Hepatocyte (in vitro differentiated cells): ENCODE measurements around the gene ERICH4. TPM values are rescaled to one million over a fixed set of nuclear protein-coding genes. Genes with fewer than 3 reads are reported as not detected.
A peak's percentile ranks its signal among the peaks of the same experiment; 100 is the strongest.

ENCODE experiments used
- DNase-seq: peaks from one replicate; pipeline ENCODE4 v3.0.0-alpha.2; 2016; ENCODE audit warnings: low spot score
- H2AFZ ChIP-seq: fragments of 200-600 bp; sonication (generic); 2 replicates; pipeline ENCODE4 v1.6.0; 2016; ENCODE audit warnings: antibody characterized with exemption, mild to moderate bottlenecking
- H3K27ac ChIP-seq: fragments of 200-600 bp; sonication (generic); 2 replicates; pipeline ENCODE4 v1.5.1; 2016; ENCODE audit warnings: mild to moderate bottlenecking
- H3K27me3 ChIP-seq: fragments of 200-600 bp; sonication (generic); 2 replicates; pipeline ENCODE4 v1.6.1; 2016
- H3K36me3 ChIP-seq: fragments of 200-600 bp; sonication (generic); replicated peaks from 2 replicates; pipeline ENCODE4 v1.5.1; 2016; ENCODE audit warnings: low read depth; ENCODE audit not compliant: insufficient read depth
- H3K4me1 ChIP-seq: fragments of 200-600 bp; sonication (generic); 2 replicates; pipeline ENCODE4 v1.5.1; 2016; ENCODE audit warnings: mild to moderate bottlenecking, moderate library complexity; ENCODE audit not compliant: insufficient read depth
- H3K4me2 ChIP-seq: fragments of 200-600 bp; sonication (generic); 2 replicates; pipeline ENCODE4 v1.6.0; 2016
- H3K4me3 ChIP-seq: fragments of 200-600 bp; sonication (generic); 2 replicates; pipeline ENCODE4 v1.5.1; 2016; ENCODE audit warnings: mild to moderate bottlenecking
- H3K79me2 ChIP-seq: fragments of 200-600 bp; sonication (generic); 2 replicates; pipeline ENCODE4 v1.6.0; 2017; ENCODE audit warnings: mild to moderate bottlenecking
- H3K9me2 ChIP-seq: fragments of 200-600 bp; sonication (generic); replicated peaks from 2 replicates; pipeline ENCODE4 v1.6.0; 2017; ENCODE audit warnings: mild to moderate bottlenecking; ENCODE audit not compliant: insufficient read depth
- H3K9me3 ChIP-seq: fragments of 200-600 bp; sonication (generic); 2 replicates; pipeline ENCODE4 v1.5.1; 2016; ENCODE audit warnings: low read depth, mild to moderate bottlenecking
- H4K20me1 ChIP-seq: fragments of 200-600 bp; sonication (generic); 2 replicates; pipeline ENCODE4 v1.6.0; 2016; ENCODE audit warnings: mild to moderate bottlenecking; ENCODE audit not compliant: insufficient read depth, poor library complexity, severe bottlenecking
- CTCF ChIP-seq: fragments of 200-600 bp; sonication (generic); IDR thresholded peaks from 2 replicates; pipeline ENCODE4 v1.5.1; 2016; ENCODE audit warnings: antibody characterized with exemption, mild to moderate bottlenecking; ENCODE audit not compliant: poor library complexity
- EZH2 ChIP-seq: fragments of 200-600 bp; sonication (generic); IDR thresholded peaks from 2 replicates; pipeline ENCODE4 v1.6.1; 2016; ENCODE audit warnings: antibody characterized with exemption, mild to moderate bottlenecking, borderline replicate concordance
- EZH2phosphoT487 ChIP-seq: fragments of 200-600 bp; sonication (generic); IDR thresholded peaks from one replicate; pipeline ENCODE4 v1.6.1; 2018; ENCODE audit warnings: antibody characterized with exemption, mild to moderate bottlenecking, low read depth, moderate library complexity; ENCODE audit not compliant: unreplicated experiment, severe bottlenecking
- whole genome bisulfite sequencing: methylation state at CpG from one replicate; pipeline ENCODE4 v1.1.6; 2016; ENCODE audit warnings: low lambda C conversion rate; ENCODE audit errors: missing lambda C conversion rate; 5-methylcytosine and 5-hydroxymethylcytosine counted together
- polyA plus RNA-seq: library from polyadenylated mRNA; unstranded; fragments of >200 nt; fragmentation: Nextera tagmentation; extraction: Ambion mirVana; gene quantifications from 2 replicates; pipeline ENCODE4 v1.2.1, GENCODE V29; 2016
- total RNA-seq: library from RNA; depleted of rRNA; stranded (reverse); fragments of >200 nt; gene quantifications from 2 replicates; pipeline ENCODE4 v1.2.3, GENCODE V29; 2014

Gene ERICH4
- total and polyA plus RNA-seq, 2 experiments from 2014 or later, result 2.3 to 4.3 TPM

GRCh38 chr19:41422955-41423354, 20.0 kb upstream of the ERICH4 start:
- Histone ChIP-seq H4K20me1 (no peaks in the 10 kb centered on the region), H3K4me2 (no peak overlapping the region), H3K27ac (no peak overlapping the region), H3K4me3 (no peak overlapping the region), H2AFZ (no peak overlapping the region), H3K36me3 (no peaks in the 10 kb centered on the region), H3K9me3 (no peaks in the 10 kb centered on the region), H3K4me1 (peaks cover 17% of the 10 kb centered on the region), H3K79me2 (peaks cover 30% of the 10 kb centered on the region), H3K27me3 (no peaks in the 10 kb centered on the region), H3K9me2 (no peaks in the 10 kb centered on the region)
- WGBS, result 97% methylated on average over 12 of the region's 12 CpGs
- DNase-seq, result no peak
- TF ChIP-seq EZH2phosphoT487 (no peak), EZH2 (no peak), CTCF (no peak)

- no peak overlapping the region for H3K4me3 ChIP-seq
- TF ChIP-seq EZH2, result no peak
- no peak for TF ChIP-seq CTCF
- no peak for TF ChIP-seq EZH2phosphoT487
- WGBS, result 91% methylated on average over 19 of the region's 21 CpGs
- H3K27ac ChIP-seq, result no peak overlapping the region
- no peak overlapping the region for H3K4me2 ChIP-seq
- DNase-seq, result no peak
- H4K20me1 ChIP-seq, result no peaks in the 10 kb centered on the region
- H3K36me3 ChIP-seq, result no peaks in the 10 kb centered on the region
- H3K9me3 ChIP-seq, result no peaks in the 10 kb centered on the region
- no peaks in the 10 kb centered on the region for H3K27me3 ChIP-seq
- peaks cover 41% of the 10 kb centered on the region for H3K79me2 ChIP-seq
- no peaks in the 10 kb centered on the region for H3K9me2 ChIP-seq
- peaks cover 25% of the 10 kb centered on the region for H3K4me1 ChIP-seq
- no peak overlapping the region for H2AFZ ChIP-seq
Measured at GRCh38 chr19:41424335-41425173, 18.4 kb upstream of the ERICH4 start.

GRCh38 chr19:41425174-41426115, 17.5 kb upstream of the ERICH4 start:
- no peaks in the 10 kb centered on the region for H4K20me1 ChIP-seq
- DNase-seq, result no peak
- peak overlapping the region; percentile 96 for H3K4me2 ChIP-seq
- WGBS, result 94% methylated on average over 28 of the region's 28 CpGs
- no peaks in the 10 kb centered on the region for H3K9me2 ChIP-seq
- peaks cover 25% of the 10 kb centered on the region for H3K4me1 ChIP-seq
- no peaks in the 10 kb centered on the region for H3K36me3 ChIP-seq
- H3K27ac ChIP-seq, result no peak overlapping the region
- H2AFZ ChIP-seq, result no peak overlapping the region
- H3K79me2 ChIP-seq, result peaks cover 41% of the 10 kb centered on the region
- H3K4me3 ChIP-seq, result no peak overlapping the region
- TF ChIP-seq EZH2phosphoT487 (no peak), EZH2 (no peak), CTCF (no peak)
- H3K27me3 ChIP-seq, result no peaks in the 10 kb centered on the region
- H3K9me3 ChIP-seq, result no peaks in the 10 kb centered on the region
